SK-N-SH (cell line): Measurements from ENCODE around the gene RREB1.

Experiments
- CHD2 ChIP-seq: fragments of 150-350 bp; IDR thresholded peaks from 2 replicates; pipeline ENCODE4 v1.6.1; 2018; ENCODE audit warnings: low read length; ENCODE audit not compliant: partially characterized antibody
- CTCF ChIP-seq: fragments of 200-600 bp; sonication (generic); IDR thresholded peaks from 2 replicates; pipeline ENCODE4 v1.6.1; 2017; ENCODE audit warnings: antibody characterized with exemption, mild to moderate bottlenecking, moderate library complexity
- EP300 ChIP-seq, 2 experiments: IDR thresholded peaks; 2 replicates each; pipeline versions ENCODE4 v1.4.0 to v1.6.1; 2012; ENCODE audit warnings: borderline replicate concordance in 1 of 2, low read depth in 1 of 2, low read length in 1 of 2
- JUND ChIP-seq: IDR thresholded peaks from 2 replicates; pipeline ENCODE4 v1.4.0; 2012
- POLR2AphosphoS5 ChIP-seq: IDR thresholded peaks from 2 replicates; pipeline ENCODE4 v1.6.1; 2012; ENCODE audit warnings: low read depth, low read length
- REST ChIP-seq: IDR thresholded peaks from 2 replicates; pipeline ENCODE4 v1.6.1; 2012; ENCODE audit warnings: mild to moderate bottlenecking, low read depth, low read length, moderate library complexity
- RFX5 ChIP-seq: IDR thresholded peaks from 2 replicates; pipeline ENCODE4 v1.6.1; 2012; ENCODE audit warnings: mild to moderate bottlenecking, improper control_type of control experiment, low read length
- TAF1 ChIP-seq: IDR thresholded peaks from 2 replicates; pipeline ENCODE4 v1.6.1; 2012; ENCODE audit warnings: low read depth, mild to moderate bottlenecking, low read length, moderate library complexity, borderline replicate concordance
- TCF12 ChIP-seq: IDR thresholded peaks from 2 replicates; pipeline ENCODE4 v1.4.0; 2012
- ZBTB33 ChIP-seq: IDR thresholded peaks from 2 replicates; pipeline ENCODE4 v1.4.0; 2012; ENCODE audit warnings: low read depth, borderline replicate concordance

- TF ChIP-seq CHD2 = no peak
- TF ChIP-seq POLR2AphosphoS5 = no peak
- TF ChIP-seq CTCF = no peak
- no peak for TF ChIP-seq ZBTB33
- no peak for TF ChIP-seq JUND
- TF ChIP-seq TAF1 = no peak
- no peak for TF ChIP-seq EP300 (IDR thresholded peaks at IDR 0.05; ENCODE audit: borderline replicate concordance in 1 of 2, low read depth in 1 of 2, low read length in 1 of 2)
- TF ChIP-seq RFX5 = no peak
- no peak for TF ChIP-seq REST
- TF ChIP-seq TCF12 = no peak
These were observed 66.2 kb downstream of the RREB1 start for GRCh38 chr6:7173843-7174503.
